H1 (cell line): Measurements from ENCODE around the gene ZNF618. TPM values are rescaled to one million over a fixed set of nuclear protein-coding genes. Genes with fewer than 3 reads are reported as not detected.

Source experiments
- CTCF ChIA-PET: fragments of 300-600 bp; sonication (Branson Sonifier 250); formaldehyde crosslinking; loops from one replicate; lab custom pipeline; 2021; ENCODE audit not compliant: partially characterized antibody; lab: Charles Lee
- POLR2A ChIA-PET: fragments of 300-600 bp; sonication (Branson Sonifier 250); formaldehyde crosslinking; loops from one replicate; lab custom pipeline; 2021; ENCODE audit warnings: inconsistent platforms; ENCODE audit not compliant: partially characterized antibody; lab: Charles Lee
- DNase-seq, 2 experiments: peaks; one replicate each; pipeline versions ENCODE4 v3.0.0 to v3.0.0-alpha.2; 2010 to 2022; ENCODE audit warnings: low spot score in 2 of 2, low read depth in 1 of 2, mixed read lengths in 1 of 2
- FAIRE-seq: peaks from 2 replicates; lab custom pipeline; 2011; peaks lifted over from hg19 to GRCh38; lab: Jason Lieb, UNC
- H2AFZ ChIP-seq: 2 replicates; pipeline ENCODE4 v1.8.1; 2012; ENCODE audit warnings: low read length, inconsistent platforms
- H2AK5ac ChIP-seq: 2 replicates; pipeline ENCODE4 v1.6.1; 2013; ENCODE audit warnings: low read depth, low read length
- H2BK120ac ChIP-seq: replicated peaks from 2 replicates; pipeline ENCODE3; 2013; ENCODE audit warnings: low read depth, low read length, inconsistent platforms
- H2BK12ac ChIP-seq: 2 replicates; pipeline ENCODE4 v1.6.1; 2013; ENCODE audit warnings: low read depth, low read length
- H2BK15ac ChIP-seq: 2 replicates; pipeline ENCODE4 v1.6.1; 2013; ENCODE audit warnings: low read length
- H2BK20ac ChIP-seq: 2 replicates; pipeline ENCODE4 v1.6.1; 2013; ENCODE audit warnings: low read length
- H2BK5ac ChIP-seq: 2 replicates; pipeline ENCODE4 v1.6.1; 2013; ENCODE audit warnings: low read depth, low read length
- H3K14ac ChIP-seq: 2 replicates; pipeline ENCODE4 v1.6.1; 2013; ENCODE audit warnings: inconsistent platforms; ENCODE audit not compliant: insufficient read length
- H3K18ac ChIP-seq: 2 replicates; pipeline ENCODE4 v1.6.1; 2013; ENCODE audit warnings: low read length; ENCODE audit errors: extremely low read depth
- H3K23ac ChIP-seq: 2 replicates; pipeline ENCODE4 v1.6.1; 2013; ENCODE audit warnings: inconsistent platforms; ENCODE audit not compliant: insufficient read length
- H3K23me2 ChIP-seq: 2 replicates; pipeline ENCODE4 v1.6.1; 2013; ENCODE audit warnings: low read depth, low read length
- H3K27ac ChIP-seq: 2 replicates; pipeline ENCODE4 v1.6.1; 2011; ENCODE audit warnings: low read depth, low read length, inconsistent platforms
- H3K27me3 ChIP-seq, 4 experiments: replicated peaks in 1 of 4; 1 replicate in 1 of 4; 2 replicates in 3 of 4; pipeline versions ENCODE4 v1.6.1 to v1.8.1; 2011 to 2013; ENCODE audit warnings: low read length in 3 of 4, mild to moderate bottlenecking in 3 of 4, inconsistent platforms in 2 of 4, mixed read lengths in 2 of 4, moderate library complexity in 1 of 4; ENCODE audit not compliant: control insufficient read depth in 3 of 4, insufficient read depth in 3 of 4; ENCODE audit errors: extremely low read depth in 1 of 4
- H3K36me3 ChIP-seq, 4 experiments: 2 replicates each; pipeline versions ENCODE4 v1.6.1 to v1.8.1; 2011 to 2013; ENCODE audit warnings: mild to moderate bottlenecking in 4 of 4, low read length in 3 of 4, moderate library complexity in 2 of 4, control low read depth in 1 of 4, inconsistent platforms in 1 of 4; ENCODE audit not compliant: insufficient read depth in 4 of 4, control insufficient read depth in 2 of 4
- H3K4ac ChIP-seq: replicated peaks from 2 replicates; pipeline ENCODE3; 2013; ENCODE audit warnings: low read length, low read depth, mixed read lengths, inconsistent platforms; ENCODE audit not compliant: insufficient read length
- H3K4me1 ChIP-seq, 4 experiments: replicated peaks in 1 of 4; 1 replicate in 1 of 4; 2 replicates in 3 of 4; pipeline versions ENCODE4 v1.6.1 to v1.8.1; 2011 to 2013; ENCODE audit warnings: low read length in 3 of 4, inconsistent platforms in 2 of 4, mixed read lengths in 1 of 4; ENCODE audit not compliant: insufficient read depth in 4 of 4, control insufficient read depth in 3 of 4
- H3K4me2 ChIP-seq, 2 experiments: 2 replicates each; pipeline versions ENCODE4 v1.6.1 to v1.8.1; 2011 to 2013; ENCODE audit warnings: low read depth in 2 of 2, low read length in 2 of 2, control low read depth in 1 of 2, inconsistent platforms in 1 of 2, mild to moderate bottlenecking in 1 of 2; ENCODE audit not compliant: insufficient read depth in 1 of 2
- H3K4me3 ChIP-seq, 4 experiments: fragments of 200-600, 300-600 bp in 1 of 4; sonication (generic), shearing (Covaris generic), sonication (Bioruptor Twin) in 1 of 4; 2 replicates each; pipeline versions ENCODE4 v1.5.1 to v1.8.1; 2011 to 2016; ENCODE audit warnings: low read length in 4 of 4, low read depth in 3 of 4, control low read depth in 2 of 4, inconsistent platforms in 2 of 4, mild to moderate bottlenecking in 2 of 4, mixed read lengths in 1 of 4, moderate library complexity in 1 of 4; ENCODE audit not compliant: insufficient read depth in 2 of 4; ENCODE audit errors: extremely low read depth in 1 of 4
- H3K56ac ChIP-seq: replicated peaks from 2 replicates; pipeline ENCODE3; 2013; ENCODE audit warnings: low read depth, mild to moderate bottlenecking, mixed read lengths, low read length, inconsistent platforms; ENCODE audit not compliant: insufficient read length
- H3K79me1 ChIP-seq: 2 replicates; pipeline ENCODE4 v1.6.1; 2013; ENCODE audit warnings: low read depth, low read length, control low read depth
- H3K79me2 ChIP-seq, 2 experiments: 2 replicates each; pipeline versions ENCODE4 v1.6.1 to v1.8.1; 2012 to 2013; ENCODE audit warnings: low read length in 2 of 2, mild to moderate bottlenecking in 2 of 2, inconsistent platforms in 1 of 2; ENCODE audit not compliant: insufficient read depth in 2 of 2, control insufficient read depth in 1 of 2
- H3K9ac ChIP-seq, 4 experiments: replicated peaks in 1 of 4; 1 replicate in 1 of 4; 2 replicates in 3 of 4; pipeline versions ENCODE4 v1.6.1 to v1.8.1; 2011 to 2013; ENCODE audit warnings: low read depth in 3 of 4, low read length in 3 of 4, control low read depth in 2 of 4, mild to moderate bottlenecking in 2 of 4, moderate library complexity in 2 of 4, inconsistent platforms in 1 of 4; ENCODE audit errors: extremely low read depth in 1 of 4
- H3K9me3 ChIP-seq, 2 experiments: 2 replicates each; pipeline versions ENCODE4 v1.6.1 to v1.8.1; 2012 to 2013; ENCODE audit warnings: mild to moderate bottlenecking in 2 of 2, moderate library complexity in 2 of 2, control low read depth in 1 of 2, inconsistent platforms in 1 of 2, low read depth in 1 of 2, low read length in 1 of 2, mixed read lengths in 1 of 2; ENCODE audit not compliant: insufficient read depth in 2 of 2
- H4K20me1 ChIP-seq, 2 experiments: replicated peaks in 1 of 2; 2 replicates each; pipeline versions ENCODE3 to v1.8.1; 2011 to 2013; ENCODE audit warnings: inconsistent platforms in 2 of 2, low read length in 2 of 2, mild to moderate bottlenecking in 1 of 2; ENCODE audit not compliant: insufficient read depth in 2 of 2, control insufficient read depth in 1 of 2
- H4K5ac ChIP-seq: 2 replicates; pipeline ENCODE4 v1.6.1; 2013; ENCODE audit warnings: low read length, low read depth, mixed read lengths, inconsistent platforms; ENCODE audit not compliant: insufficient read length
- H4K8ac ChIP-seq: 2 replicates; pipeline ENCODE4 v1.8.0; 2013; ENCODE audit warnings: mild to moderate bottlenecking, moderate library complexity, low read length, inconsistent platforms; ENCODE audit not compliant: insufficient read depth; ENCODE audit errors: extremely low read depth
- H4K91ac ChIP-seq: replicated peaks from 2 replicates; pipeline ENCODE3; 2013; ENCODE audit warnings: low read length, mixed read lengths, inconsistent platforms; ENCODE audit not compliant: insufficient read length
- CEBPB ChIP-seq: IDR thresholded peaks from 2 replicates; pipeline ENCODE4 v1.6.1; 2012; ENCODE audit warnings: low read depth, low read length
- EGR1 ChIP-seq: IDR thresholded peaks from 2 replicates; pipeline ENCODE4 v1.6.1; 2011; ENCODE audit warnings: low read depth, low read length, borderline replicate concordance
- GTF2F1 ChIP-seq: IDR thresholded peaks from 2 replicates; pipeline ENCODE4 v1.6.1; 2012; ENCODE audit warnings: low read depth, low read length, improper control_type of control experiment, borderline replicate concordance
- KDM5A ChIP-seq: fragments of 200-600 bp; IDR thresholded peaks from 2 replicates; pipeline ENCODE4 v1.7.1; 2012; ENCODE audit warnings: mild to moderate bottlenecking, low read length, inconsistent platforms, mixed read lengths
- SIRT6 ChIP-seq: IDR thresholded peaks from one replicate; pipeline ENCODE4 v1.7.1; 2012; ENCODE audit warnings: low read length, inconsistent platforms
- TAF1 ChIP-seq: IDR thresholded peaks from 2 replicates; pipeline ENCODE4 v1.6.1; 2011; ENCODE audit warnings: mild to moderate bottlenecking, low read depth, low read length
- USF2 ChIP-seq: IDR thresholded peaks from 2 replicates; pipeline ENCODE4 v1.6.1; 2011; ENCODE audit warnings: low read length, improper control_type of control experiment
- polyA plus RNA-seq, 7 experiments: library from polyadenylated mRNA; depleted of rRNA in 3 of 7; stranded (reverse) in 5 of 7; unstranded in 2 of 7; fragments of >200 nt in 5 of 7; fragments of 200-250 nt in 2 of 7; gene quantifications; 1 replicate in 5 of 7; 2 replicates in 1 of 7; 4 replicates in 1 of 7; pipeline versions ENCODE4 v1.2.1 to v1.2.3, GENCODE V29; 2011 to 2013; ENCODE audit warnings: missing spikeins in 2 of 7, mixed read lengths in 2 of 7
- total RNA-seq: library from RNA; stranded (reverse); fragmentation: NEBNext Ultra II Directional; extraction: Animal tissue kit (Norgen Biotek cat#: 25700); gene quantifications from 2 replicates; pipeline ENCODE4 v1.2.1, GENCODE V29; 2021

The ZNF618 gene
- total and polyA plus RNA-seq, 2 of the 8 experiments (the other 6 are each of a cell fraction or from before 2014, with no cell fraction given) = 9.6 to 28.5 TPM

DNA sequence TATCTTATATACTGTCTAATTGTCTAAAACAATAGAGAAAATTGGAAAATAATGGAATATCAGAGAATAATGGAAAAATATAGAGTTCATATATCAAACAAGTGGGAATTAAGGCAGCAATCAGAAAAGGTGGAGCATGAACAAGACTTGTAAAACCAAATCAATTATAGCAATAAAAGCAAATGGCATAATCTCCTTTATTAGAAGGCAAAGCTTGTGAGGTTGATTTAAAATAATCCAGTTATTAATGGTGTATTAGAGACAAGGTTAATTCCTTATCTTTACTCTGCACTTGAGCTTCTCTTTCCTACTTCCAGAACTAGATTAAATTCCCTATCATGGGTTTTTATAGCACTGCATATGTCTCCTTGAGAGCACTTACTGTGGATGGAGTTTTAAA, 137.9 kb downstream of the ZNF618 start:
- Histone ChIP-seq H3K9me3 (no peaks in the 10 kb centered on the region), H3K79me1 (no peaks in the 10 kb centered on the region), H4K8ac (no peak overlapping the region), H2BK15ac (no peak overlapping the region), H3K18ac (no peak overlapping the region), H3K23ac (no peak overlapping the region), H3K79me2 (no peaks in the 10 kb centered on the region), H3K4me3 (no peak overlapping the region), H2BK12ac (no peak overlapping the region), H3K56ac (no peak overlapping the region), H3K4me1 (peaks cover 0 to 5% (median 2%) of the 10 kb centered on the region in 4 experiments; a peak in 2 of 7 replicates), H4K91ac (no peak overlapping the region), H3K23me2 (no peaks in the 10 kb centered on the region), H3K14ac (no peak overlapping the region), H3K4ac (no peak overlapping the region), H2BK120ac (no peak overlapping the region), H3K36me3 (peaks cover 0 to 14% (median 4%) of the 10 kb centered on the region in 4 experiments; a peak in 6 of 8 replicates), H3K9ac (no peak overlapping the region), H2BK5ac (no peak overlapping the region), H3K27me3 (no peaks in the 10 kb centered on the region), H3K4me2 (no peak overlapping the region), H4K20me1 (peaks cover 0 to 2% of the 10 kb centered on the region in 2 experiments), H4K5ac (no peak overlapping the region), H2AK5ac (no peak overlapping the region), H3K27ac (no peak overlapping the region), H2BK20ac (no peak overlapping the region), H2AFZ (no peak overlapping the region)
- FAIRE-seq (no peak), DNase-seq (no peak)
- ChIA-PET CTCF (interaction anchor here (1.0 kb wide), 1 partner anchor 19 kb away, joined by 4 read pairs; no protein-coding TSS in a partner anchor), POLR2A (no interaction called here)
- TF ChIP-seq GTF2F1 (no peak), TAF1 (no peak), EGR1 (no peak), KDM5A (no peak), SIRT6 (no peak), USF2 (no peak), CEBPB (no peak)
